T-cell (primary cell): ENCODE data around the gene CERS2. TPM values are rescaled to one million over a fixed set of nuclear protein-coding genes. Genes with fewer than 3 reads are reported as not detected.
A peak's percentile ranks its signal among the peaks of the same experiment; 100 is the strongest.

Experiments
- ATAC-seq, 4 experiments: fragments of 200-7000 bp in 3 of 4; fragments of 150-1000 bp in 1 of 4; cut with Tn5 transposase; replicated peaks in 1 of 4; 1 replicate in 3 of 4; 2 replicates in 1 of 4; pipeline ENCODE4 v1.10.0; 2021; ENCODE audit warnings: moderate library complexity in 3 of 4, mild to moderate bottlenecking in 2 of 4, moderate number of reproducible peaks in 1 of 4
- CTCF ChIA-PET, 2 donors: fragments of 300-600 bp; sonication (Branson Sonifier 250); formaldehyde crosslinking; loops; one replicate each; lab custom pipeline; 2022; ENCODE audit warnings: antibody characterized with exemption in 2 of 2; lab: Charles Lee
- POLR2A ChIA-PET, 2 donors: fragments of 300-600 bp; sonication (Branson Sonifier 250); formaldehyde crosslinking; loops; one replicate each; lab custom pipeline; 2022; ENCODE audit warnings: antibody characterized with exemption in 2 of 2; lab: Charles Lee
- DNase-seq, 35 experiments: peaks; one replicate each; pipeline versions ENCODE4 v3.0.0 to v3.0.0-alpha.2; 2013 to 2023
- H3K27ac ChIP-seq: one replicate; pipeline ENCODE4 v1.5.1; 2013; ENCODE audit warnings: low read length
- H3K27me3 ChIP-seq, 2 experiments: replicated peaks in 1 of 2; 1 replicate in 1 of 2; 2 replicates in 1 of 2; pipeline versions ENCODE4 v1.6.1 to v1.7.0; 2013; ENCODE audit warnings: low read length in 1 of 2, mixed read lengths in 1 of 2; ENCODE audit not compliant: control insufficient read depth in 2 of 2, insufficient read depth in 2 of 2; ENCODE audit errors: extremely low read depth in 1 of 2
- H3K36me3 ChIP-seq, 2 donors: 1 replicate in 1 of 2; 2 replicates in 1 of 2; pipeline versions ENCODE4 v1.6.1 to v1.7.0; 2013; ENCODE audit warnings: low read length in 1 of 2; ENCODE audit not compliant: control insufficient read depth in 2 of 2, insufficient read depth in 1 of 2; ENCODE audit errors: extremely low read depth in 1 of 2
- H3K4me1 ChIP-seq, 2 experiments: 1 replicate in 1 of 2; 2 replicates in 1 of 2; pipeline versions ENCODE4 v1.6.1 to v1.7.0; 2013; ENCODE audit warnings: low read length in 2 of 2, mixed read lengths in 1 of 2; ENCODE audit not compliant: insufficient read depth in 2 of 2, control insufficient read depth in 1 of 2; ENCODE audit errors: extremely low read depth in 1 of 2
- H3K4me3 ChIP-seq, 2 donors: 1 replicate in 1 of 2; 2 replicates in 1 of 2; pipeline versions ENCODE4 v1.5.1 to v1.7.0; 2013; ENCODE audit warnings: mild to moderate bottlenecking in 2 of 2, low read length in 1 of 2, moderate library complexity in 1 of 2; ENCODE audit not compliant: control insufficient read depth in 1 of 2; ENCODE audit errors: extremely low read depth in 1 of 2
- H3K9me3 ChIP-seq: 2 replicates; pipeline ENCODE4 v1.7.0; 2013
- H3K27ac Mint-ChIP-seq, 2 donors: one replicate each; pipeline ENCODE4 v1.8.0; 2020 to 2021; ENCODE audit warnings: mild to moderate bottlenecking in 2 of 2, mixed read lengths in 2 of 2
- H3K27me3 Mint-ChIP-seq, 2 donors: one replicate each; pipeline ENCODE4 v1.8.0; 2021 to 2022; ENCODE audit warnings: mixed read lengths in 2 of 2
- H3K36me3 Mint-ChIP-seq: one replicate; pipeline ENCODE4 v1.8.0; 2021; ENCODE audit warnings: mixed read lengths
- H3K4me1 Mint-ChIP-seq, 3 donors: one replicate each; pipeline ENCODE4 v1.8.0; 2020 to 2022; ENCODE audit warnings: mixed read lengths in 3 of 3, mild to moderate bottlenecking in 1 of 3
- H3K4me3 Mint-ChIP-seq, 3 donors: one replicate each; pipeline ENCODE4 v1.8.0; 2020 to 2022; ENCODE audit warnings: mild to moderate bottlenecking in 3 of 3, mixed read lengths in 3 of 3, moderate library complexity in 3 of 3
- H3K9me3 Mint-ChIP-seq, 3 donors: one replicate each; pipeline ENCODE4 v1.8.0; 2020 to 2022; ENCODE audit warnings: mixed read lengths in 3 of 3
- WGBS: methylation state at CpG from one replicate; pipeline ENCODE4 v1.1.5; 2013; ENCODE audit warnings: missing lambda C conversion rate; ENCODE audit not compliant: insufficient coverage; 5-methylcytosine and 5-hydroxymethylcytosine counted together
- total RNA-seq, 35 experiments: library from RNA in 6 of 35; stranded (reverse) in 6 of 35; fragments of 120-200 nt in 1 of 35; gene quantifications; one replicate each; pipeline versions ENCODE4 v1.2.1 to v1.2.4 and lab custom pipeline; 2013 to 2026

The CERS2 gene
- total RNA-seq, 5 donors from 2014 or later (not counting 1 experiment from before 2014, with no cell fraction given): 74.3 to 153 (median 135) TPM

- Histone ChIP-seq H3K27me3 (no peaks in the 10 kb centered on the region), H3K36me3 (peaks cover 4 to 8% of the 10 kb centered on the region in 2 donors), H3K4me1 (peaks cover 40 to 80% of the 10 kb centered on the region in 2 experiments), H3K9me3 (no peaks in the 10 kb centered on the region), H3K4me3 (peak overlapping the region; percentile 53 to 85), H3K27ac (peak overlapping the region; percentile 97)
- DNase-seq (peak in 1 of 35 experiments; percentile 28), ATAC-seq (no peak)
- Mint-ChIP-seq H3K27ac (peak overlapping the region; percentile 96 to 99), H3K4me1 (peaks cover 86 to 90% (median 89%) of the 10 kb centered on the region in 3 donors), H3K9me3 (no peaks in the 10 kb centered on the region), H3K36me3 (peaks cover 12% of the 10 kb centered on the region), H3K4me3 (peak overlapping the region; percentile 96 to 98 (median 98)), H3K27me3 (no peaks in the 10 kb centered on the region)
- WGBS: no CpG with 5 or more reads among the region's 4 CpGs
- CTCF ChIA-PET: interaction anchor here (0.5 to 3.4 kb wide), 12 partner anchors 9 to 618 kb away, joined by 3 to 30 read pairs (median 4); partner anchors contain the start of genes SETDB1 (in 1 of the 2) and TNFAIP8L2 (in 1 of the 2)
- POLR2A ChIA-PET: interaction anchor here (0.5 to 0.6 kb wide), 3 partner anchors 129 to 144 kb away, joined by 3 to 6 read pairs (median 4); no protein-coding TSS in a partner anchor
Measured at GRCh38 chr1:151005729-151006319, 31.2 kb upstream of the CERS2 start.

DNA sequence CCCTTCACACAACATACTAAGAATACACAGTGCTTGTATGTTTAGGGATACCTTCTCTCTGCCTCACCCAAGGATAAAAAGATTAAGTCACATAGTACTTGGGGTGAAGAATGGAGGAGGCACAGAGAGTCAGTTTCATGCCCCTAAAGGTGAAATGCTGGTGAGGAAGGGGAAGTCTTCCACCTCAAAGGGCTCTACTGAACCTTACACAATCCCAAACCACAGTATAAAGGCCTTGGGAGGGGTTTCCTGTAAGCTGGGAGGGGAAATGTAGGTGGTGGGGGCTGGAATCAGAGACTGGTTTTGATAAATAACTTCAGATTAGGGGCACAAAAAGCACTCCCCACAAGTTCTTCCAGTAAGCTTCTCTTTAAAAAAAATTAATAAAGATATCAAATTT, 28.5 kb upstream of the CERS2 start:
- Histone ChIP-seq H3K9me3 (no peaks in the 10 kb centered on the region), H3K36me3 (peaks cover 16 to 30% of the 10 kb centered on the region in 2 donors), H3K4me1 (peaks cover 32 to 60% of the 10 kb centered on the region in 2 experiments), H3K27me3 (no peaks in the 10 kb centered on the region), H3K27ac (peak overlapping the region; percentile 52), H3K4me3 (peak overlapping the region; percentile 30 to 49)
- ATAC-seq: peak in 3 of 4 experiments; percentile 15 to 55 (median 46)
- peak in 3 of 35 experiments; percentile 15 to 42 (median 28) for DNase-seq
- peak overlapping the region; percentile 96 to 97 for H3K27ac Mint-ChIP-seq
- H3K36me3 Mint-ChIP-seq: peaks cover 20% of the 10 kb centered on the region
- no peaks in the 10 kb centered on the region for H3K27me3 Mint-ChIP-seq
- peaks cover 70 to 76% (median 75%) of the 10 kb centered on the region in 3 donors for H3K4me1 Mint-ChIP-seq
- POLR2A ChIA-PET: no interaction called here
- H3K4me3 Mint-ChIP-seq: peak overlapping the region; percentile 45 to 96 (median 75)
- no peaks in the 10 kb centered on the region for H3K9me3 Mint-ChIP-seq
- CTCF ChIA-PET: interaction anchor here in 1 of 2 donors (0.7 kb wide), 1 partner anchor 248 kb away, joined by 3 read pairs; no protein-coding TSS in a partner anchor

- H3K9me3 ChIP-seq: no peaks in the 10 kb centered on the region
- H3K27ac ChIP-seq: peak overlapping the region; percentile 52
- Mint-ChIP-seq H3K27ac (peak overlapping the region; percentile 96 to 97), H3K27me3 (no peaks in the 10 kb centered on the region), H3K9me3 (no peaks in the 10 kb centered on the region), H3K36me3 (peaks cover 20% of the 10 kb centered on the region), H3K4me1 (peaks cover 64 to 71% (median 69%) of the 10 kb centered on the region in 3 donors), H3K4me3 (peak overlapping the region; percentile 45 to 96 (median 75))
- peak overlapping the region; percentile 30 to 49 for H3K4me3 ChIP-seq
- ChIA-PET CTCF (interaction anchor here in 1 of 2 donors (0.6 kb wide), 1 partner anchor 83 kb away, joined by 3 read pairs; no protein-coding TSS in a partner anchor), POLR2A (interaction anchor here (0.6 kb wide), 2 partner anchors 356 to 383 kb away, joined by 3 to 8 read pairs; no protein-coding TSS in a partner anchor)
- peaks cover 17 to 35% of the 10 kb centered on the region in 2 donors for H3K36me3 ChIP-seq
- DNase-seq (no peak), ATAC-seq (no peak)
- peaks cover 28 to 57% of the 10 kb centered on the region in 2 experiments for H3K4me1 ChIP-seq
- 67% methylated on average over 1 of the region's 2 CpGs for WGBS
- no peaks in the 10 kb centered on the region for H3K27me3 ChIP-seq
Measured at GRCh38 chr1:151002611-151003010, 28.0 kb upstream of the CERS2 start.

- peaks cover 24% of the 10 kb centered on the region for H3K36me3 Mint-ChIP-seq
- H3K27me3 ChIP-seq: peaks cover 0 to 2% of the 10 kb centered on the region in 2 experiments
- 84% methylated on average over 3 of the region's 3 CpGs for WGBS
- no peaks in the 10 kb centered on the region for H3K9me3 Mint-ChIP-seq
- H3K27ac Mint-ChIP-seq: peak overlapping the region; percentile 96 to 97
- peaks cover 17 to 40% of the 10 kb centered on the region in 2 donors for H3K36me3 ChIP-seq
- CTCF ChIA-PET: interaction anchor here in 1 of 2 donors (0.6 kb wide), 1 partner anchor 83 kb away, joined by 3 read pairs; no protein-coding TSS in a partner anchor
- H3K27me3 Mint-ChIP-seq: no peaks in the 10 kb centered on the region
- H3K4me1 ChIP-seq: peaks cover 25 to 52% of the 10 kb centered on the region in 2 experiments
- POLR2A ChIA-PET: interaction anchor here in 1 of 2 donors (0.6 kb wide), 1 partner anchor 383 kb away, joined by 8 read pairs; no protein-coding TSS in a partner anchor
- peak overlapping the region in 1 of 2 donors; percentile 32 for H3K4me3 ChIP-seq
- peak overlapping the region; percentile 52 for H3K27ac ChIP-seq
- no peaks in the 10 kb centered on the region for H3K9me3 ChIP-seq
- H3K4me3 Mint-ChIP-seq: peak overlapping the region in 1 of 3 donors; percentile 96
- ATAC-seq (no peak), DNase-seq (no peak)
- H3K4me1 Mint-ChIP-seq: peaks cover 59 to 65% (median 64%) of the 10 kb centered on the region in 3 donors
Measured at GRCh38 chr1:151002051-151002450, 27.4 kb upstream of the CERS2 start.

DNA sequence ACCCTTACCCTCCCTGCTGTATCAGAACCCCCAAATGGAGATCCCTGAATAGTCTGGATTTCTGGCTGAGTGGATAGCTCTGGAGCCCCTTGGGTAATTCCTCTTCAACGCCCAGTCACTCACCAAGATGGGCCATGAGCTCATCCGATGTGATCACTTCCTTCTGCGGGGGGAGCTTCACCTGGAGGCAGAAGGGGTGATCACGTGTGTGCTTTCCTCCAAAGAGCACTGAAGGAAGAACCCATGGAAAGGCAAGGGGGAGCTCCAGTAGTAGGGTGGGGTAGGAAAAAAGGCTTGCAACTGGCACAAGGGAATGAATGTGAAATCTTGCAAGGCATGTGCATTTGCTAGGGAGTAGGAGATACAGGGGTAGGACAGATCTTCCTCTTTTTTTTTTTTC, 27.0 kb upstream of the CERS2 start:
- Histone ChIP-seq H3K27me3 (peaks cover 0 to 2% of the 10 kb centered on the region in 2 experiments), H3K27ac (no peak overlapping the region), H3K4me1 (peaks cover 23 to 47% of the 10 kb centered on the region in 2 experiments), H3K9me3 (no peaks in the 10 kb centered on the region), H3K4me3 (no peak overlapping the region), H3K36me3 (peaks cover 17 to 42% of the 10 kb centered on the region in 2 donors)
- H3K36me3 Mint-ChIP-seq: peaks cover 27% of the 10 kb centered on the region
- ChIA-PET POLR2A (interaction anchor here in 1 of 2 donors (0.6 to 0.8 kb wide), 2 partner anchors 122 to 556 kb away, joined by 3 read pairs; no protein-coding TSS in a partner anchor), CTCF (interaction anchor here in 1 of 2 donors (0.5 kb wide), 2 partner anchors 14 to 96 kb away, joined by 3 to 4 read pairs; no protein-coding TSS in a partner anchor)
- WGBS: 94% methylated on average over 3 of the region's 4 CpGs
- no peak for ATAC-seq
- H3K4me3 Mint-ChIP-seq: peak overlapping the region; percentile 4 to 96 (median 28)
- no peaks in the 10 kb centered on the region for H3K27me3 Mint-ChIP-seq
- DNase-seq: no peak
- no peaks in the 10 kb centered on the region for H3K9me3 Mint-ChIP-seq
- peak overlapping the region; percentile 96 to 97 for H3K27ac Mint-ChIP-seq
- H3K4me1 Mint-ChIP-seq: peaks cover 54 to 61% (median 59%) of the 10 kb centered on the region in 3 donors

- H3K4me3 ChIP-seq: no peak overlapping the region
- Mint-ChIP-seq H3K9me3 (no peaks in the 10 kb centered on the region), H3K4me3 (no peak overlapping the region), H3K27me3 (no peaks in the 10 kb centered on the region), H3K27ac (peak overlapping the region; percentile 36 to 96), H3K4me1 (peaks cover 42 to 54% (median 51%) of the 10 kb centered on the region in 3 donors), H3K36me3 (peaks cover 27% of the 10 kb centered on the region)
- WGBS: no CpG with 5 or more reads among the region's 3 CpGs
- no peak overlapping the region for H3K27ac ChIP-seq
- DNase-seq (no peak), ATAC-seq (no peak)
- H3K27me3 ChIP-seq: peaks cover 0 to 2% of the 10 kb centered on the region in 2 experiments
- ChIA-PET POLR2A (interaction anchor here in 1 of 2 donors (0.7 kb wide), 1 partner anchor 481 kb away, joined by 3 read pairs; no protein-coding TSS in a partner anchor), CTCF (interaction anchor here (0.5 to 0.6 kb wide), 2 partner anchors 15 to 111 kb away, joined by 4 to 11 read pairs; no protein-coding TSS in a partner anchor)
- peaks cover 23 to 47% of the 10 kb centered on the region in 2 experiments for H3K4me1 ChIP-seq
- peaks cover 17 to 42% of the 10 kb centered on the region in 2 donors for H3K36me3 ChIP-seq
- H3K9me3 ChIP-seq: no peaks in the 10 kb centered on the region
Measured at GRCh38 chr1:151000408-151000807, 25.8 kb upstream of the CERS2 start.
